HepG2 (cell line): ENCODE results near the gene RAB42.

Experiments
- CTCF ChIP-seq: sonication (generic); formaldehyde crosslinking; IDR thresholded peaks from 2 replicates; pipeline ENCODE4 v1.5.0; 2020; ENCODE audit warnings: mild to moderate bottlenecking, missing genetic modification reagents, moderate library complexity
- TRIM22 ChIP-seq: fragments of 450-650 bp; IDR thresholded peaks from 2 replicates; pipeline ENCODE4 v1.6.1; 2017
- TSC22D2 ChIP-seq: sonication (generic); formaldehyde crosslinking; IDR thresholded peaks from 2 replicates; pipeline ENCODE4 v1.5.1; 2020; ENCODE audit warnings: missing genetic modification reagents, mild to moderate bottlenecking, borderline replicate concordance
- U2AF2 ChIP-seq: fragments of 200-400 bp; formaldehyde crosslinking; IDR thresholded peaks from 2 replicates; pipeline ENCODE4 v1.6.1; 2017; ENCODE audit warnings: low read depth, mild to moderate bottlenecking, low read length
- ZBTB33 ChIP-seq: sonication (generic); formaldehyde crosslinking; IDR thresholded peaks from 2 replicates; pipeline ENCODE4 v1.4.0; 2020; ENCODE audit warnings: missing genetic modification reagents
- ZFX ChIP-seq: sonication (generic); formaldehyde crosslinking; IDR thresholded peaks from 2 replicates; pipeline ENCODE4 v1.4.0; 2020; ENCODE audit warnings: mild to moderate bottlenecking, low read depth, missing genetic modification reagents, moderate library complexity
- ZNF263 ChIP-seq: sonication (generic); formaldehyde crosslinking; IDR thresholded peaks from 2 replicates; pipeline ENCODE4 v1.4.0; 2020; ENCODE audit warnings: missing genetic modification reagents

- no peak for TF ChIP-seq U2AF2
- TF ChIP-seq CTCF (CRISPR knock-in tag), result no peak
- TF ChIP-seq ZBTB33 (CRISPR knock-in tag), result no peak
- TF ChIP-seq ZFX (CRISPR knock-in tag), result no peak
- no peak for TF ChIP-seq TRIM22
- TF ChIP-seq ZNF263 (CRISPR knock-in tag), result no peak
- no peak for TF ChIP-seq TSC22D2 (CRISPR knock-in tag)
These were observed 39.6 kb downstream of the RAB42 start for GRCh38 chr1:28631713-28632112.
